Neural crest cell (in vitro differentiated cells): ENCODE data around the gene PLA2G2C. TPM values are rescaled to one million over a fixed set of nuclear protein-coding genes. Genes with fewer than 3 reads are reported as not detected.
A peak's percentile ranks its signal among the peaks of the same experiment; 100 is the strongest.

Experiments used
- DNase-seq: peaks from one replicate; pipeline ENCODE4 v3.0.0; 2021; ENCODE audit warnings: low read depth, mixed read lengths, low spot score
- H3K27ac Mint-ChIP-seq: one replicate; pipeline ENCODE4 v1.8.0; 2021; ENCODE audit warnings: mild to moderate bottlenecking, mixed read lengths; ENCODE audit not compliant: unreplicated experiment
- H3K27me3 Mint-ChIP-seq: 2 replicates; pipeline ENCODE4 v1.8.0; 2021; ENCODE audit warnings: low read depth, mild to moderate bottlenecking, mixed read lengths
- H3K36me3 Mint-ChIP-seq: 2 replicates; pipeline ENCODE4 v1.8.0; 2021; ENCODE audit warnings: low read depth, mild to moderate bottlenecking, mixed read lengths
- H3K4me1 Mint-ChIP-seq: 2 replicates; pipeline ENCODE4 v1.8.0; 2021; ENCODE audit warnings: mixed read lengths
- H3K4me3 Mint-ChIP-seq: one replicate; pipeline ENCODE4 v1.8.0; 2021; ENCODE audit warnings: mild to moderate bottlenecking, mixed read lengths
- H3K9me3 Mint-ChIP-seq: 2 replicates; pipeline ENCODE4 v1.8.0; 2021; ENCODE audit warnings: mixed read lengths
- total RNA-seq: library from RNA; stranded (reverse); gene quantifications from 2 replicates; pipeline ENCODE4 v1.2.1, GENCODE V29; 2021
- TF ChIP-seq, protein P1 (sequence below): fragments of 200-600 bp; sonication (generic); conservative IDR thresholded peaks from 2 replicates; pipeline ENCODE4 v1.5.0; 2021; ENCODE audit warnings: antibody characterized with exemption, mild to moderate bottlenecking

The PLA2G2C gene
- total RNA-seq, 1 donor from 2014 or later, result not detected

DNA sequence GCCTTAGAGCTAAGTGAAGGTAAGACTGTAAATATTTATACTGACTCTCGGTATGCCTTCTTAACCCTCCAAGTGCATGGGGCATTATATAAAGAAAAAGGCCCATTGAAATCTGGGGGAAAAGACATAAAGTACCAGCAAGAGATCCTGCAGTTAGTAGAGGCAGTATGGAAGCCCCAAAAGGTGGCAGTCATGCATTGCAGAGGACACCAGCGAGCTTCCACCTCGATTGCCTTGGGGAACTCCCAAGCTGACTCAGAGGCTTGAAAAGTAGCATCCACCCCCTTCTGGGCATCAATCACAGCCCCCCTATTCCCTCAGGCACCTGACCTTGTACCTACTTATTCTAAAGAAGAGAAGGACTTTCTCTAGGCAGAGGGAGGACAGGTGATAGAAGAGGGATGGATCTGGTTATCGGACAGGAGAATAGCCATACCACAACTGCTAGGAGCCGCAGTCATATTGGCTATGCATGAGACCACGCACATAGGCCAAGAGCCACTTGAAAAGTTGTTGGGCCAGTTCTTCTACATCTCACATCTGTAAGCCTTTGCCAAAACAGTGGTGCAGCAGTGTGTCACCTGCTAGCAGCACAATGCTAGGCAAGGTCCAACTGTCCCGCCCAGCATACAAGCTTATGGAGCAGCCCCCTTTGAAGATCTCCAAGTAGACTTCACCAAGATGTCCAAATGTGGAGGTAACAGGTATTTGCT lies 27.8 kb downstream of the PLA2G2C start:
- Mint-ChIP-seq H3K27ac (no peak overlapping the region), H3K9me3 (peaks cover 3% of the 10 kb centered on the region)

DNA sequence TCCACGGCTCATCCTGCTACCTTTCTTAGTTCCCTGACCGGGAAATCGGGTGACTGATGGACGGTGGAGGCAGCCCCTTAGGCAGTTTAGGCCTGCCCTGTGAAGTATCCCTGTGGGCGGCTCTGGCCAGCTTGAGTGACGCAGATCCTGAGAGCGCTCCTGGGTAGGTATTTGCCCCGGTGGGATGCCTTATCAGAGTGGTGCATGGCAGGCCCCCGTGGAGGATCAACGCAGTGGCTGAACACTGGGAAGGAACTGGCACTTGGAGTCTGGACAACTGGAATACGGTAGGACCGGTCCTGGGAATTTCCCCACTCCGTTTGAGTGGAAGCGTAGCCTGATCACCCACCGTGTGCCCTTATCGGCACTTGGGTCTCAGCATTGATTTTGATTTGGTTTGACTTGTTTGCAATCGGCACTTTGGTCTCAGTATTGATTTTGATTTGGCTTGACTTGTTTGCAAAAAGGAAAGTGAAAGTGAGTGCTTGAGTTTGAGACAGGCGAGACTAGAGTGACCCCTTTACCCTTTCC lies 32.0 kb downstream of the PLA2G2C start:
- DNase-seq, result no peak
- Mint-ChIP-seq H3K27me3 (no peaks in the 10 kb centered on the region), H3K4me1 (peaks cover 11% of the 10 kb centered on the region), H3K36me3 (peaks cover 4% of the 10 kb centered on the region), H3K9me3 (no peaks in the 10 kb centered on the region), H3K4me3 (no peak overlapping the region), H3K27ac (no peak overlapping the region)
- TF ChIP-seq, protein P1, sequence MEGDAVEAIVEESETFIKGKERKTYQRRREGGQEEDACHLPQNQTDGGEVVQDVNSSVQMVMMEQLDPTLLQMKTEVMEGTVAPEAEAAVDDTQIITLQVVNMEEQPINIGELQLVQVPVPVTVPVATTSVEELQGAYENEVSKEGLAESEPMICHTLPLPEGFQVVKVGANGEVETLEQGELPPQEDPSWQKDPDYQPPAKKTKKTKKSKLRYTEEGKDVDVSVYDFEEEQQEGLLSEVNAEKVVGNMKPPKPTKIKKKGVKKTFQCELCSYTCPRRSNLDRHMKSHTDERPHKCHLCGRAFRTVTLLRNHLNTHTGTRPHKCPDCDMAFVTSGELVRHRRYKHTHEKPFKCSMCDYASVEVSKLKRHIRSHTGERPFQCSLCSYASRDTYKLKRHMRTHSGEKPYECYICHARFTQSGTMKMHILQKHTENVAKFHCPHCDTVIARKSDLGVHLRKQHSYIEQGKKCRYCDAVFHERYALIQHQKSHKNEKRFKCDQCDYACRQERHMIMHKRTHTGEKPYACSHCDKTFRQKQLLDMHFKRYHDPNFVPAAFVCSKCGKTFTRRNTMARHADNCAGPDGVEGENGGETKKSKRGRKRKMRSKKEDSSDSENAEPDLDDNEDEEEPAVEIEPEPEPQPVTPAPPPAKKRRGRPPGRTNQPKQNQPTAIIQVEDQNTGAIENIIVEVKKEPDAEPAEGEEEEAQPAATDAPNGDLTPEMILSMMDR, result no peak

More for the DNA sequence above, 27.8 kb downstream of the PLA2G2C start:
- DNase-seq, result no peak
- TF ChIP-seq, protein P1, result no peak
- Mint-ChIP-seq H3K27me3 (peaks cover 5% of the 10 kb centered on the region), H3K36me3 (peaks cover 6% of the 10 kb centered on the region), H3K4me3 (no peak overlapping the region), H3K4me1 (no peaks in the 10 kb centered on the region)

DNA sequence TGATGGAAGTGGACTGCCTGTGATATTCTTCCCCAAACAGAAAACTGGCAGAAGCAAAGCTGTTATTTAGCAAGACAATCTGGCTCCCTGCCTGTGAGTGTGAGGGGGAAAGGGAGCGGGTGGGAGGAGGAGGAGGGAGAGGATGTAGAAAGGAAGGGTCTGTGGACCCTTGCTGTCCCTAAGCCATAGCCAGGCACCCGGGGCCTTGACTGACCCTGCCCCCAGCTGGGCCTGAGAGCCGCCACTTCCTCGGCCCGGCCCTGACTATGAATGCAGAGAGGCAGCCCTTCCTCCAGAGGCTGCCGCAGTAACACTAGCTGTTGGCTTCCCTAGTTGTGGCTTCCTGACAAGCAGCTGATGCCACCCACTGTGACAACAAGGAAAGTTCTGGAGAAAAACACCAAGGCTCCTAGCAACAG lies 33.3 kb downstream of the PLA2G2C start:
- no peak for DNase-seq
- no peaks in the 10 kb centered on the region for H3K27me3 Mint-ChIP-seq
- peaks cover 4% of the 10 kb centered on the region for H3K36me3 Mint-ChIP-seq
- peak overlapping the region; percentile 45 for H3K27ac Mint-ChIP-seq
- H3K4me1 Mint-ChIP-seq, result peaks cover 11% of the 10 kb centered on the region
- no peak overlapping the region for H3K4me3 Mint-ChIP-seq
- TF ChIP-seq, protein P1, result no peak
- H3K9me3 Mint-ChIP-seq, result no peaks in the 10 kb centered on the region

DNA sequence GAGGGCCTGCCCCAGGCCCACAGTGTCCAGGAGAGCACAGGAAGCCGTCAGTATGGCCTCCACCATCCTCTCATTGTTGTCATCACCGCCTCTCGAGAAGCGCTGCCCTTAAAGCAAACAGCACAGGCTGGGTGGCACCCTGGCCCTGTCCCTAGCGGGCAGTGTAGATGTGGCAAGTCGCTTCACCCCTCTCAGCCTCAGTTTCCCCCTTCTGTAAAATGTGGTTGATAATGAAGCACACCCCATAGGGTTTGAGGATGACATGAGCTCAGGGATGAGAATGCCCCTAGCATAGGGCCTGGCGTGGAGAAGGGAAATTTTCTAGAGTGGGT lies 33.8 kb downstream of the PLA2G2C start:
- DNase-seq, result no peak
- Mint-ChIP-seq H3K27ac (peak overlapping the region; percentile 45), H3K27me3 (no peaks in the 10 kb centered on the region), H3K9me3 (no peaks in the 10 kb centered on the region), H3K4me3 (peak overlapping the region; percentile 41), H3K36me3 (peaks cover 4% of the 10 kb centered on the region), H3K4me1 (peaks cover 11% of the 10 kb centered on the region)
- TF ChIP-seq, protein P1, result peak; percentile 26

DNA sequence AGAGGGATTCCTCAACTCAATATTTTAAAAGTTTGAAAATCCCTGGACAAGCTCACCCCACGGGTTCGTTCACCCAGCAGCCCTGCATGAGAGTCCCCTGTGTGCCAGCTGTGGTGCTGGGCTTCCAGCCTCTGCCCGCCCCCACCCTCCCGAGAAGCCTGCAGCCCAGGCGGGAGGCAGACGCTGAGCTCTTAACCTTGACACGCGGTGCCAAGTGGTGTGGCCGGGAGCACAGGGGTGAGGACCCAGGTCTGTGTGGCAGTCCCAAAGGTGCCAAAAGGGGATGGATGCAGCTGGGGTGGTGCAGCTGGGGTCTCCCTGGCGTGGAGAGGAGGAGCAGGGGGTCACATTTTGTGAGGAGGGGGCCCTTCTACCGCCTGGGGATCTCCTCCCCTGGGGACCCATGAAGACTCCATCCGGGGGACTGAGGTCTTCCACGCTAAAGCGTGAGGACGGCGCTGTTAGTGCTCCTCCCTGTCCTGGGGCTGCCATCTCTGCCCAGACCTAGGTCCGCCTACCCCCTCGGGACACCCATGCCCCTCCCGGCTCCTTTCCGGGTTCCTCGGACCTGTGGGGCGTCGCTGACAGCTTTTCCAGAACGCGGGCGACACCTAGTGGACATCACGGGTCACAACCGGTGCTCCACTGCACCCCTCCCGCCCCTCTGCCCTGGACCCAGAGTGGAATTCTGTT lies 34.3 kb downstream of the PLA2G2C start:
- Mint-ChIP-seq H3K27me3 (no peaks in the 10 kb centered on the region), H3K4me1 (peaks cover 11% of the 10 kb centered on the region), H3K36me3 (no peaks in the 10 kb centered on the region), H3K9me3 (no peaks in the 10 kb centered on the region), H3K27ac (no peak overlapping the region), H3K4me3 (peak overlapping the region; percentile 41)
- DNase-seq, result peak; percentile 86
- TF ChIP-seq, protein P1, result peak; percentile 93
